Neuronal stem cell (in vitro differentiated cells): ENCODE measurements around the gene COX14.
A peak's percentile ranks its signal among the peaks of the same experiment; 100 is the strongest.

ENCODE experiments used
- DNase-seq: peaks from one replicate; pipeline ENCODE4 v3.0.0-alpha.2; 2013; ENCODE audit warnings: low spot score
- H2AFZ ChIP-seq: one replicate; pipeline ENCODE4 v1.6.1; 2013; ENCODE audit warnings: mild to moderate bottlenecking, low read length, inconsistent platforms
- H2AK5ac ChIP-seq: 2 replicates; pipeline ENCODE4 v1.6.1; 2013; ENCODE audit warnings: low read depth, mild to moderate bottlenecking, inconsistent platforms, low read length, moderate library complexity, mixed read lengths
- H2BK120ac ChIP-seq: 2 replicates; pipeline ENCODE4 v1.6.1; 2013; ENCODE audit warnings: low read depth, mild to moderate bottlenecking, inconsistent platforms, low read length, moderate library complexity, mixed read lengths
- H2BK12ac ChIP-seq: one replicate; pipeline ENCODE4 v1.6.1; 2013; ENCODE audit warnings: low read length, inconsistent platforms
- H2BK15ac ChIP-seq: 2 replicates; pipeline ENCODE4 v1.6.1; 2013; ENCODE audit warnings: mild to moderate bottlenecking, low read length, inconsistent platforms, mixed read lengths
- H2BK5ac ChIP-seq: one replicate; pipeline ENCODE4 v1.6.1; 2013; ENCODE audit warnings: inconsistent platforms, mild to moderate bottlenecking, low read length, moderate library complexity
- H3K14ac ChIP-seq: one replicate; pipeline ENCODE4 v1.6.1; 2013; ENCODE audit warnings: low read length, inconsistent platforms
- H3K18ac ChIP-seq: 2 replicates; pipeline ENCODE4 v1.6.1; 2013; ENCODE audit warnings: low read length, inconsistent platforms
- H3K23ac ChIP-seq: 2 replicates; pipeline ENCODE4 v1.6.1; 2013; ENCODE audit warnings: low read depth, mild to moderate bottlenecking, mixed read lengths, low read length, inconsistent platforms; ENCODE audit not compliant: poor library complexity
- H3K27ac ChIP-seq: replicated peaks from 3 replicates; pipeline ENCODE4 v1.5.1; 2013; ENCODE audit warnings: low read length, inconsistent platforms
- H3K27me3 ChIP-seq, 3 experiments: 2 replicates each; pipeline ENCODE4 v1.6.1; 2013; ENCODE audit warnings: low read length in 3 of 3, mild to moderate bottlenecking in 2 of 3, inconsistent platforms in 1 of 3, low read depth in 1 of 3, mixed read lengths in 1 of 3, moderate library complexity in 1 of 3; ENCODE audit not compliant: control insufficient read depth in 3 of 3, insufficient read depth in 3 of 3
- H3K36me3 ChIP-seq, 2 donors: replicated peaks in 1 of 2; 2 replicates each; pipeline ENCODE4 v1.6.1; 2013; ENCODE audit warnings: low read length in 2 of 2; ENCODE audit not compliant: control insufficient read depth in 2 of 2, insufficient read depth in 2 of 2
- H3K4ac ChIP-seq: 2 replicates; pipeline ENCODE4 v1.6.1; 2013; ENCODE audit warnings: inconsistent platforms, mild to moderate bottlenecking, low read length, moderate library complexity
- H3K4me1 ChIP-seq, 2 donors: 1 replicate in 1 of 2; 2 replicates in 1 of 2; pipeline ENCODE4 v1.6.1; 2013; ENCODE audit warnings: low read length in 2 of 2, low read depth in 1 of 2; ENCODE audit not compliant: control insufficient read depth in 2 of 2, insufficient read depth in 1 of 2
- H3K4me2 ChIP-seq: one replicate; pipeline ENCODE4 v1.6.1; 2013; ENCODE audit warnings: mild to moderate bottlenecking, low read length, inconsistent platforms; ENCODE audit not compliant: insufficient read depth, poor library complexity, severe bottlenecking
- H3K4me3 ChIP-seq, 2 donors: 2 replicates each; pipeline ENCODE4 v1.5.1; 2013; ENCODE audit warnings: low read length in 2 of 2, mild to moderate bottlenecking in 2 of 2, inconsistent platforms in 1 of 2, moderate library complexity in 1 of 2
- H3K79me1 ChIP-seq: one replicate; pipeline ENCODE4 v1.6.1; 2013; ENCODE audit warnings: low read depth, mild to moderate bottlenecking, inconsistent platforms, low read length, moderate library complexity
- H3K9ac ChIP-seq: one replicate; pipeline ENCODE4 v1.6.1; 2013; ENCODE audit warnings: mild to moderate bottlenecking, low read depth, low read length, inconsistent platforms; ENCODE audit not compliant: poor library complexity
- H3K9me3 ChIP-seq, 2 donors: replicated peaks in 1 of 2; 2 replicates each; pipeline versions ENCODE3 to v1.6.1; 2013; ENCODE audit warnings: low read length in 2 of 2, mild to moderate bottlenecking in 2 of 2, inconsistent platforms in 1 of 2, low read depth in 1 of 2, mixed read lengths in 1 of 2, moderate library complexity in 1 of 2; ENCODE audit not compliant: control insufficient read depth in 2 of 2, insufficient read depth in 1 of 2
- H4K8ac ChIP-seq: one replicate; pipeline ENCODE4 v1.6.1; 2013; ENCODE audit warnings: low read depth, mild to moderate bottlenecking, inconsistent platforms, low read length, moderate library complexity
- H4K91ac ChIP-seq: one replicate; pipeline ENCODE4 v1.6.1; 2013; ENCODE audit warnings: low read length, low read depth, mild to moderate bottlenecking, inconsistent platforms; ENCODE audit not compliant: poor library complexity
- WGBS, 2 donors: extraction: QIAGEN DNeasy Blood & Tissue Kit; methylation state at CpG; one replicate each; pipeline ENCODE4 v1.1.7; 2013; ENCODE audit warnings: missing lambda C conversion rate in 2 of 2, mixed read lengths in 1 of 2; ENCODE audit not compliant: insufficient read length in 2 of 2, insufficient replicate concordance in 1 of 2; ENCODE audit errors: extremely low coverage in 2 of 2; 5-methylcytosine and 5-hydroxymethylcytosine counted together

COX14 gene

DNA sequence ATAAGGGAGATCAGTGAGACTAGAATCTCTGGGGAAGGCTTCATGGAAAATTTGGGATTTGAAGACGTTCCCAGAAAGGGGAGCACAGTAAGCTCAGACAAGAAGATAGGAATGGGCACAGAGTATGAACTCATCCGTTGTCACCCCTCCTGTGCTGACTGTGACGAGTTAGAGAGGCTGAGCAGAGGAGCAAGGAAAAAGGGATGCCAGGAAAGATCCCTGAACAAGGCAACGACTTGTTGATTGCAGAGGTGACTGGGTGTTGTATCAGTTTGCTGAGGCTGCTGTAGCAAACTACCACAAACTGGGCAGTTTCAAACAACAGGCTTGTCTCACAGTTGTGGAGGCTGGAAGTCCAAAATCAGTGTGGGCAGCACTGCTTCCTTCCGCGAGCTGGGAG, 14.1 kb upstream of the COX14 start:
- Histone ChIP-seq H3K9ac (no peak overlapping the region), H3K14ac (no peak overlapping the region), H2BK12ac (no peak overlapping the region), H2BK120ac (no peak overlapping the region), H2BK5ac (no peak overlapping the region), H2BK15ac (no peak overlapping the region), H4K91ac (no peak overlapping the region), H3K4me2 (no peak overlapping the region), H2AFZ (no peak overlapping the region), H3K4me3 (no peak overlapping the region), H3K9me3 (peaks cover 0 to 1% of the 10 kb centered on the region in 2 donors), H3K36me3 (peaks cover 57 to 96% of the 10 kb centered on the region in 2 donors), H3K18ac (no peak overlapping the region), H3K4me1 (peaks cover 2 to 3% of the 10 kb centered on the region in 2 donors), H2AK5ac (no peak overlapping the region), H3K4ac (no peak overlapping the region), H3K23ac (no peak overlapping the region), H3K79me1 (no peaks in the 10 kb centered on the region), H3K27me3 (no peaks in the 10 kb centered on the region), H4K8ac (no peak overlapping the region), H3K27ac (no peak overlapping the region)
- DNase-seq, result no peak
- no CpG with 5 or more reads among the region's 6 CpGs for WGBS, 2 donors

GRCh38 chr12:50099302-50100008, 12.6 kb upstream of the COX14 start:
- H3K27me3 ChIP-seq, result no peaks in the 10 kb centered on the region
- H3K27ac ChIP-seq, result no peak overlapping the region
- H3K4me1 ChIP-seq, result peaks cover 2 to 9% of the 10 kb centered on the region in 2 donors
- H2BK12ac ChIP-seq, result no peak overlapping the region
- H2BK15ac ChIP-seq, result no peak overlapping the region
- H3K4me3 ChIP-seq, result no peak overlapping the region
- H4K91ac ChIP-seq, result no peak overlapping the region
- H3K79me1 ChIP-seq, result no peaks in the 10 kb centered on the region
- H2BK5ac ChIP-seq, result no peak overlapping the region
- no peak overlapping the region for H3K4me2 ChIP-seq
- H3K18ac ChIP-seq, result no peak overlapping the region
- H2AFZ ChIP-seq, result no peak overlapping the region
- peaks cover 0 to 1% of the 10 kb centered on the region in 2 donors for H3K9me3 ChIP-seq
- no peak overlapping the region for H2AK5ac ChIP-seq
- H3K36me3 ChIP-seq, result peaks cover 46 to 81% of the 10 kb centered on the region in 2 donors
- no peak overlapping the region for H3K9ac ChIP-seq
- WGBS, 2 donors, result no CpG with 5 or more reads among the region's 5 CpGs
- H3K14ac ChIP-seq, result no peak overlapping the region
- H4K8ac ChIP-seq, result no peak overlapping the region
- H2BK120ac ChIP-seq, result no peak overlapping the region
- H3K23ac ChIP-seq, result no peak overlapping the region
- no peak overlapping the region for H3K4ac ChIP-seq
- no peak for DNase-seq

DNA sequence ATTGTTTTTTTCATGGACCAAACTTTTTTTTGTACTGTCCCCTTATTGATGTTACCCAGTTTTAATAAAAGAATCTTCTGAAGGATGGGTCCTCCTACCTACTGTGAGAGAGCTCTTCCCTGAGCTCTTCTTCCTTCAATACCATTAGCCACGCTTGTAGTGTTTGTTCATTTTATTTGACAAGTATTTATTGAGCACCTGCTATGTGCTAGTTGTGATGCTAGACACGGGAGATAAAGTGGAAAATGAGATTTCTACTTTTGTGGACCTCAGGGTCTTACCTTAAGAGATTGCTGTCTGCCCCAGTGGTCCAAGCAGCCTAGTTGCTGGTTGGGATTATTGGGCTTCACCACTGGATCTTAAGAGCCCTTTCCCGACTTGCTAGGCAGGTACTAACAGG, 11.5 kb upstream of the COX14 start:
- H4K8ac ChIP-seq, result no peak overlapping the region
- no peak overlapping the region for H3K4ac ChIP-seq
- no CpG with 5 or more reads among the region's 3 CpGs for WGBS, 2 donors
- no peak overlapping the region for H2BK5ac ChIP-seq
- no peak overlapping the region for H3K9ac ChIP-seq
- peaks cover 40 to 71% of the 10 kb centered on the region in 2 donors for H3K36me3 ChIP-seq
- no peak overlapping the region for H3K4me3 ChIP-seq
- no peak overlapping the region for H2AK5ac ChIP-seq
- no peak overlapping the region for H3K23ac ChIP-seq
- no peaks in the 10 kb centered on the region for H3K27me3 ChIP-seq
- no peaks in the 10 kb centered on the region for H3K79me1 ChIP-seq
- H3K18ac ChIP-seq, result no peak overlapping the region
- H3K9me3 ChIP-seq, result peaks cover 0 to 1% of the 10 kb centered on the region in 2 donors
- H2BK12ac ChIP-seq, result no peak overlapping the region
- no peak for DNase-seq
- H3K14ac ChIP-seq, result no peak overlapping the region
- H3K4me1 ChIP-seq, result peaks cover 2 to 9% of the 10 kb centered on the region in 2 donors
- peak overlapping the region; percentile 10 for H3K27ac ChIP-seq
- H4K91ac ChIP-seq, result no peak overlapping the region
- no peak overlapping the region for H2AFZ ChIP-seq
- no peak overlapping the region for H3K4me2 ChIP-seq
- H2BK120ac ChIP-seq, result no peak overlapping the region
- no peak overlapping the region for H2BK15ac ChIP-seq

GRCh38 chr12:50101663-50102062, 10.4 kb upstream of the COX14 start:
- Histone ChIP-seq H2BK12ac (no peak overlapping the region), H3K27ac (no peak overlapping the region), H2BK120ac (no peak overlapping the region), H2BK15ac (no peak overlapping the region), H3K4me2 (no peak overlapping the region), H2AFZ (no peak overlapping the region), H3K4me1 (peaks cover 2 to 9% of the 10 kb centered on the region in 2 donors), H3K36me3 (peaks cover 28 to 60% of the 10 kb centered on the region in 2 donors), H4K91ac (no peak overlapping the region), H3K79me1 (no peaks in the 10 kb centered on the region), H3K18ac (no peak overlapping the region), H4K8ac (no peak overlapping the region), H3K23ac (no peak overlapping the region), H3K4ac (no peak overlapping the region), H3K9ac (no peak overlapping the region), H2AK5ac (no peak overlapping the region), H3K4me3 (no peak overlapping the region), H3K14ac (no peak overlapping the region), H3K27me3 (no peaks in the 10 kb centered on the region), H2BK5ac (no peak overlapping the region), H3K9me3 (peaks cover 0 to 1% of the 10 kb centered on the region in 2 donors)
- no peak for DNase-seq
- WGBS, 2 donors, result no CpG with 5 or more reads among the region's 3 CpGs
